ENCODE data around the gene YEATS4.

The YEATS4 gene

GRCh38 chr12:69435644-69436043 is 76.1 kb downstream of the YEATS4 start:
- peak; percentile 38 for DNase-seq

- no peak for DNase-seq
These were observed 77.5 kb downstream of the YEATS4 start for GRCh38 chr12:69437073-69437472.

- DNase-seq = no peak
These were observed 79.0 kb downstream of the YEATS4 start for GRCh38 chr12:69438539-69438938.

DNA sequence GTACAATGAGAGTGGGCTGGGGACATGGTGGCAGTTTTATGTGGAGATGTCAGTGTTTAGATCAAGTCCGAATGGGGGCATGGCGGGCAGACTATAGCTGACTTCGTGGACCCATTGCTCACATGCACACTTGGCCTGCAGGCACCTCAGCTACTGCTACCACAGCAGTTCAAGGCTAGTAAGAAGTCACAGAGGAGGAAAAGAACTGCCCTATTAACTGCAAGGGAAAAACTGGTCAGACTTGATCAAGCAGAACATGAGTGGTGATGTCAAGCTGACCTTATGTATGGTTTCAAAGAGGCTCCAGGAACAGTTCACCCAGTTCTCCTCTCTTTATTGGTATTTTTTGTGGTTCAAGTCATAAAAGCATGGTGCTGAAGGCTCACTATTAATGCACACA is 80.5 kb downstream of the YEATS4 start:
- no peak for DNase-seq
